Endometrial microvascular endothelial cells (primary cell): ENCODE measurements around the gene DUSP28. TPM values are rescaled to one million over a fixed set of nuclear protein-coding genes. Genes with fewer than 3 reads are reported as not detected.

ENCODE experiments used
- in situ Hi-C: cut with HindIII; loops from 2 replicates; pipeline ENCODE4 v1.10.0; 2017; ENCODE audit warnings: low sequenced_read_pairs, low pct_unique_long_range_greater_than_20kb; ENCODE audit errors: inconsistent ontology term
- total RNA-seq: library from RNA; depleted of rRNA; stranded (reverse); fragments of >200 nt; gene quantifications from one replicate; pipeline ENCODE4 v1.2.3, GENCODE V29; 2015; ENCODE audit errors: inconsistent ontology term

DUSP28 gene
- total RNA-seq, 1 donor from 2014 or later: 2.8 TPM

DNA sequence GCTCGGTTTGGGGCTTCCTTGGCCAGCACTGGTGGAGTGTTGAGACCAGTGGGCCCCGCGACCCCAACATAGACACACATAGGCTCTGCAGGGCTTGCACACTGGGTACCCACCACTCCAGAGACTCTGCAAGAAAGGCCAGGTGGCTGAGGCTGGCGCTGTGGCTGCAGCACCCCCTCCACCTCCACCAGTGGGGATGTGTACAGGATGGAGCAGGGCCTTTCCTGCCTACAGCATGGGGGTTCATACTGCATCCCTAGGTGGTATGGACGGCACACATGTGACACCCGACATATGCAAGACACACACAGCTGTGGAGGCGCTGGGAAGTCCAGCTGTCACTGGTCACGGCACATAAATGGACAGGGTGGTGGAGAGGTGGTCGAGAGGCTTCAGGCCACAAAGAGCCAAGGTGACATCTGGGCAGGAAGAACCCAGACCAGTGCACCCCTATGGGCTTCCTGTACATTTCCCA, 9.4 kb downstream of the DUSP28 start:
- in situ Hi-C loops: no loop called here

DNA sequence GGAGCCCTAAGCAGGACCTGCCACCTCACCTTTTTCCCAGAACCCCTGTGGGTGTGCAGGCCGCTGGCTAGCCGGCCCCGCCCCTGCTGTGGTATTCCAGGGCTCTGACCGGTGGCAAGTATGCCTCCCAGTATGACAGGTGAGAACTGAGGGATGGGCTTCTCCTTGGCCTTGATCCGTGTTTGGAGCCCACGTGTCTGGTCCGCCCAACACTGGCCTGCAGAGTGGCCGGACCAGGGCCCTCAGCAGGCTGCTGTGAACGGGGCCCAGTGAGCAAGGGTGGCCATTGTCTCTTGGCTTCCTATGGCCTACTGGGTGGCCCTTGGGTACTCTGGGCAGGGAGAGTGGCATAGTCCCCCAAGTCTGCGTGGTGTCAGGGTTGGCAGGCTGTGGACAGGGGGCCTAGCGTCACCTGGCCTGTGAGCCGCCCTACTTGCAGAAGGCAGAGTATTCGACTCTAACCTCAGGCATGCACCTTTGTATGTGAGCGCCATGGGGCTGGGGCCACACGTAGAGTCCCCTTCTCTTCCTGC, 9.9 kb downstream of the DUSP28 start:
- in situ Hi-C loops: no loop called here

DNA sequence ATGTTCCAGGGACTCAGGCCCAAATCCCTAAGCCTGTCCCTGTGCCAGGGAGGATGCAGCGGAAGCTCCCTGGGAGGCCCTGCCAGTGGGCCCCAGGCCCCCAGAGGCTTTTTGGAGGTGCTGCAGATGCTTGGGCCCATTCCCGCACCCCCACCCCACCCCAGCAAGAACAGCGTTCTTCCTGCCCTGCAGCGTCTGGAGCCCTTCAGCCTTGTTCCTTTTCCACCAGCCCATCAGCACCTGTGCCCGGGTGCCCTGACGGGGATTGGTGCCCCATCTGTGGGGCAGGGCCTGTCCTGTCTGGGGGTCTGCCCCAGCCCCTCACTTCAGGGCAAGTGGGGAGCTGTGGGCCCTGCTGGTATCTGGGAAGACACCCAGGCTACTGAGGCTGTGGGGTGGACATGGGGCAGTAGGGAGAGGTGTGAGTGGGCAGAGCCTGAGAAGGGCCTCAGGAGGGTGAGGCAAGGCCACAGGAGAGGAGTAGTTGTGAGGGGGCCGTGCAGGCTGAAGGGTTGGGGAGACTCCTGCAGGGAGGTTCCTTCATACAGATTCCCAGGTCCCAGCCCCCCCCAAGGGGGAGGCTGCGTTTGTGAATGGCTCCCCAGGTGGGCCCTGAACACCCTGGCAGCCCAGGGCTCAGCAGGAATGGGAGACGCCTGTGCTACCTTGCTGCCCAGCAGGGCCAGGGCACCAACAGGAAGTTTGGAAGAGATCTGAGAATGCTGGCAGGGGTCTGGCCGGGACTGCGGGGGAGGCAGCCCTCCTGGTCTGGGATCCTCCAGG, 10.6 kb downstream of the DUSP28 start:
- in situ Hi-C loops: no loop called here

DNA sequence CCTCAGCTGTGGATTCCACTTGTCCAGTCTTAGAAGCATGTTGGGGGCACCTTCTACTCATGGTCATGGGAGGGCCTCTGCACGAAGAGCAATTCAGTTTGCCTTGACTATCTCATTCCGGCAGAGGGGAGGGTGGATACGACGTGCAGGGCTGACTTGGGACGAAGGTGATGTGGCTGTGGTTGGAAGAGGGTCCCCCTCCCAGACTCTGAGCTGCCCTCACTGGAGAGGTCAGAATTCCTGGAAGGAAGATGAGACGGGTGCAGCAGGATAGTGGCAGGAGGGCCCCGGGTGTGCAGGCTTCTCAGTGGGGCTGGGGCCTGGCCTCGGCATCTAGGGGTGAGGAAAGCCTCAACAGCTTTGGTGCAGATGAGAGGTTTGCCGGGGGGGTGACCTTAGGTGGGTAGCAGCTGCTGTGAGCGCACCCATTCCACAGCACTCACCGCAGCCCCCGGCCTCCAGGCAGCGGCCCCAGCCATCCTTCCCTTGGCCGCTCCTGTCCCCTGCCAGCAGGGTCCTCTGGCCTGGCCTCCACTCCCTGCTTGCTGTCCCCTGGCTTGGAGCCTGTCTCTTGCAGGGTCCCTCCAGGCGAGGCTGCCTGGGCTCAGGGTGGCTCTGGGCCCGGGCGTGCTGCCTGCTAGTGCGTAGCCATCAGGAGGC, 11.3 kb downstream of the DUSP28 start:
- in situ Hi-C loops: no loop called here

DNA sequence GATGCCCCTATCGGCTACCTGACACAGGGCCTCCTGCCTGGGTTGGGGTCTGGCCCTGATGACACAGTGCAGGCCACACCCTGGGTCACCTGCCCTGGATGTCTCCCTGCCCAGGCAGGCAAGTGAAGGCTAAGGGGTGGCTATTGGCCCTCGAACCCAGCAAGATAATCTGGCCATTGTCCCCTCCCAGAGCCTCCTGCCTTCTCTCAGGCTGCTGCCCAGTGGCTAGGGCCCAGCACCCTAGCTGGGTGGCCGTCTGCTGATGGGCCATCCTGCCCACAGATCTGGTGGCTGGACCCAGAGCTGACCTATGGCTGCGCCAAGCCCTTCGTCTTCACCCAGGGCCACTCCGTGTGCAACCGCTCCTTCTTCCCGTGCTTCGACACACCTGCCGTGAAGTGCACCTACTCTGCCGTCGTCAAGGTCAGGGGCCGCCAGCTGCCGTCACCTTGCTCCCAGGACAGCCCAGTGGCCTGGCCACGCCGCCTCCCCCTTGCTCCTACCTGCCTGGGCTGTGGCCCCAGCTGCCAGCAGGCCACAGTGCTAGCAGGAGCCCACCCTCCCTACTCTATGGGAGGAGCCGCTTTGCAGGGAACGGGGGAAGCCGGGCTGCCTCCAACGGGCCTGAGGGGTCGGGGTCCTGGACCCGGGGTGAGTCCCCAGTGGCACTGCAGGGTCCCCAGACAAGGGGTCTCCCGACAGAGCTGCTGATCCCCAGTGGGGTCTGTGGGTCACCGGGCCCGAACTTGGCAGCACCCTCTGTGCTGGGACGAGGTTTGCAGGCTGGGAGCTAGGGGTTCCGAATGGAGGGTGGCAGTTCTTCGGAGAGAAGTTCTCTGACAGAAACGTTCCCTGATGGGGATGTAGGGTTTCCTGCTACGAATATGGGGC, 12.2 kb downstream of the DUSP28 start:
- in situ Hi-C loops: no loop called here

DNA sequence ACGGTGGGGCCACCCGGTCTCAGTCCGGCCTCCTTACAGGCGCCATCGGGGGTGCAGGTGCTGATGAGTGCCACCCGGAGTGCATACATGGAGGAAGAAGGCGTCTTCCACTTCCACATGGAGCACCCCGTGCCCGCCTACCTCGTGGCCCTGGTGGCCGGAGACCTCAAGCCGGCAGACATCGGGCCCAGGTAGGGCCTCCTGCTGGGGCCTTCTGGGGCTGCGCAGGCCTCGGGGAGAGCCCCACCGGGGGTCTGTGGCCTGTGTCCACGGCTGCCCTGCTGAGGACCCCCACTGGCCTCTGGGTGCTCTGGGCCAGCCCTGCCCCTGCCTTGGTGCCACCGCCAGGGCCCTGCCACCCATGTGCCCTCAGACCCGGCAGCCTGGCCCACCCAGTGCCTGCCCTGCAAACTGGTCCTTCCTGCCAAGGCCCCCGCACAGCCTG, 12.9 kb downstream of the DUSP28 start:
- in situ Hi-C loops: no loop called here

DNA sequence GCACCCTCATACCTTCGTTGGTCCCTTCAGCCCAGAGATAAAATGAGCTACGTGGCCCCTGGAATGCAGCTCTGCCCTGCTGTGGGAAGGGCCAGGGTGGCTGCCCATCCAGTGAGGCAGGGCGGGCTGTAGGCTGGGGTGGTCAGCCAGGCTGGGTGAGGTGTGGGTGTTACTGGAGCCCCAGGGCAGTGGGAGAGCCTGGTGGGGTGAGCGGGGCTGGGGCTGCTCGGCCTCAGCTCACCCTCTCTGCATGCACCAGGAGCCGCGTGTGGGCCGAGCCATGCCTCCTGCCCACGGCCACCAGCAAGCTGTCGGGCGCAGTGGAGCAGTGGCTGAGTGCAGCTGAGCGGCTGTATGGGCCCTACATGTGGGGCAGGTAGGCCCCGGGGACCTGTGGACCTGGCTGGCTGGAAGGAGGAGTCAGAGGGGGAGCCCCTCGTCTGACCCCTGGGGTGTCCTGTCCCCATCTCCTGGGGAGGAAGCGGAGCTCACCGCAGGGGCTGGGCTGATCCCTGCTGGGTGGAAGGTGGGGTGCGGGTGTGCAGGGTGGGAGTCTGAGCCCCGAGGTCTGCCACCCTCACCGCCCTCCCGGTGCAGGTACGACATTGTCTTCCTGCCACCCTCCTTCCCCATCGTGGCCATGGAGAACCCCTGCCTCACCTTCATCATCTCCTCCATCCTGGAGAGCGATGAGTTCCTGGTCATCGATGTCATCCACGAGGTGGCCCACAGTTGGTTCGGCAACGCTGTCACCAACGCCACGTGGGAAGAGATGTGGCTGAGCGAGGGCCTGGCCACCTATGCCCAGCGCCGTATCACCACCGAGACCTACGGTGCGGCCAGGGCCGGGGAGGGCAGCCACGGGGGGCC, 13.6 kb downstream of the DUSP28 start:
- in situ Hi-C loops: no loop called here

DNA sequence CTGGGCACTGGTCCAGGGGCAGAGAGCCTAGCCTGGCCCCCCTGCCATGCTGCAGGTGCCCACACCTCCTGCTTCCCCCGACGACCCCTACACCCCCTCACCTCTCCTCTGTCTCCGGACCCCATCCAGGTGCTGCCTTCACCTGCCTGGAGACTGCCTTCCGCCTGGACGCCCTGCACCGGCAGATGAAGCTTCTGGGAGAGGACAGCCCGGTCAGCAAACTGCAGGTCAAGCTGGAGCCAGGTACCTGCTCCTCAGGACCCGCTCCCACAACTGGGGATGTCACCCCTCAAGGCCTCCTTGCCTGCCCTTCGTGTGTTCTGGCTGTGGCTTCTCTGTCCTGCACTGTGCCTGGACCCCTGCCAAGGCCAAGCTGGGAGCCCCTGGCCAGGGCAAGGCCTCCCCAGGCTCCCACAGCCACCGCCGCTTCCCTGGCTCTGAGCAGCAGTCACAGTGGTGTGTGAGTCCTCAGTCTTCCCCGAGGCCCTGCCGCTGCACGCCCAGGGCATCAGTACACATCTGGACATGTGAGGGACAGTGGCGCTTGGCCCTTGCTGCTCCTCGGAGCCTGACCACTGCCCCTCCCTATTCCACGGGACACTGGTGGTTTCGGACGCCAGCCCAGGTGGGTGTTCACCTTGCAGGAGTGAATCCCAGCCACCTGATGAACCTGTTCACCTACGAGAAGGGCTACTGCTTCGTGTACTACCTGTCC, 14.4 kb downstream of the DUSP28 start:
- in situ Hi-C loops: no loop called here

DNA sequence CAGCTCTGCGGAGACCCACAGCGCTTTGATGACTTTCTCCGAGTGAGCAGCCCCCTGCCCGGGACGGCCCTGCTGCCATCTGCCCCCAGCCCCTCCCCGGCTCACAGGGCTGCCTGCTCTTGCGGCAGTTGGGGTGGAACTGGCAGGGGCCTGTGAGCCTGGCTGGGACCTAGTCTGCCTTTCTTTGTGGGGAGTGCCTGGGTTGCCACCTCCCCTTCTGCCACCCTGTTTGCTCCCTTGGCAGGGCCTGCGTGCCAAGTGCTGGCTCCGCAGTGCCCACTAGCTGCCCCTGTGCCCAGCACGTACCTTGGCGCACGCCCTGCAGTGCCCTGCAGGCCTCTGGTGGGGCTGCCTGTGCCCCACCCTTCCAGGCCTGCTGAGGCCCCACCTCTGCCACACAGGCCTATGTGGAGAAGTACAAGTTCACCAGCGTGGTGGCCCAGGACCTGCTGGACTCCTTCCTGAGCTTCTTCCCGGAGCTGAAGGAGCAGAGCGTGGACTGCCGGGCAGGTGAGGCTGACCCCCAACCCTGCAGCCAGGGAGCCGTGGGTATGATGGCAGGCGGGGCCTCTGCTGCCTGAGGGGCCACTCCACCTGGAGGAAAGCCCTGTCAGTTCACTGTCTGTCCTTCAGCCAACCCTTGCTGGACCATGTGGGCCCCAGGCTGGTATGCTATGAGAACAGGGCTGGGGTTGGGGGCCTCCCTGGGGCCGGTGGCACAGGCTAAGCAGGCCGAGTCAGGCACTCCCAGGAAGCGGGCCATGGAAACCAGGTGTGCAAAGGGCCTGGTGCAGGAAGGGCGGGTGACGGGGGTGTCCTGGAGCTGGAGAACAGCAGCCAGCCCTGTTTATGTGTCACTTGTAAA, 15.2 kb downstream of the DUSP28 start:
- in situ Hi-C loops: no loop called here

DNA sequence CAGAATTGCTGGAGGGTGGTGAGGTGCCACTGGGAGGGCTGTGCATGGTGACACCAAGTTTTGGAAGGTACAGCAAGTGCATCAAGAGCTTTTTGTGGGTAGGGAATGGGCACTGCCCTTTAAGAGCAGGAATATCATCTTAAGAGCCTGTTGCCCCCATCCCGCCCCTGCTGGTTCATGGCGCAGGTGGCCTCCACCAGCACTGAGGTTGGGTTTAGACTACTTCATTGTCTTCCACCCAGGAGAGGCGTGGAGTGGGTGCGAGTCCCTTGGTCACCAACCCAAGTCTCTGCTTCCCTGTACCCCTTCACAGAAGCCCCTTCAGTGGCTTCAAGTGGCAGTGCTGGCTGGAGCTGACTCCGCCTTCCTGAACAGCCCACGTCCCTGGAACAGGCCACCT, 15.9 kb downstream of the DUSP28 start:
- in situ Hi-C loops: no loop called here

DNA sequence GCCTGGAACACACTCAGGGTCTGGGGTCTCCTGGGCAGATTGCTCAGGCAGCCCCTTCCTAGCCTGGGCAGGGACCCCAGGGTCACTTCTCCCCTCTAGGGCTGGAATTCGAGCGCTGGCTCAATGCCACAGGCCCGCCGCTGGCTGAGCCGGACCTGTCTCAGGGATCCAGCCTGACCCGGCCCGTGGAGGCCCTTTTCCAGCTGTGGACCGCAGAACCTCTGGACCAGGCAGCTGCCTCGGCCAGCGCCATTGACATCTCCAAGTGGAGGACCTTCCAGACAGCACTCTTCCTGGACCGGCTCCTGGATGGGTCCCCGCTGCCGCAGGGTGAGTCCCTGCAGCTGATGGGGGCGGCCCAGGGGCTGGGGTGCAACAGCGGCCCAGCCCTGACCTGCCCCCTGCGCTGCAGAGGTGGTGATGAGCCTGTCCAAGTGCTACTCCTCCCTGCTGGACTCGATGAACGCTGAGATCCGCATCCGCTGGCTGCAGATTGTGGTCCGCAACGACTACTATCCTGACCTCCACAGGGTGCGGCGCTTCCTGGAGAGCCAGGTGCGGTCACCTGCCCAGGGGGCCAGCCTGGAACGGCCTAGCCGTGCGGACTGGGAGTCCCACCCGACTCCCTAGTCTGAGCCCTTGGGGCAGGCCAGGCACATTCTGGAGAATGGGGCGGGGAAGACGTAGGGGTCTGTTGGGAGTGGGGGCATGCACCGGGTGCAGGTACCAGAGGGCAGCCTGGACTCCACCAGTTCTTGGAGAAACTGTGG, 16.5 kb downstream of the DUSP28 start:
- in situ Hi-C loops: no loop called here

DNA sequence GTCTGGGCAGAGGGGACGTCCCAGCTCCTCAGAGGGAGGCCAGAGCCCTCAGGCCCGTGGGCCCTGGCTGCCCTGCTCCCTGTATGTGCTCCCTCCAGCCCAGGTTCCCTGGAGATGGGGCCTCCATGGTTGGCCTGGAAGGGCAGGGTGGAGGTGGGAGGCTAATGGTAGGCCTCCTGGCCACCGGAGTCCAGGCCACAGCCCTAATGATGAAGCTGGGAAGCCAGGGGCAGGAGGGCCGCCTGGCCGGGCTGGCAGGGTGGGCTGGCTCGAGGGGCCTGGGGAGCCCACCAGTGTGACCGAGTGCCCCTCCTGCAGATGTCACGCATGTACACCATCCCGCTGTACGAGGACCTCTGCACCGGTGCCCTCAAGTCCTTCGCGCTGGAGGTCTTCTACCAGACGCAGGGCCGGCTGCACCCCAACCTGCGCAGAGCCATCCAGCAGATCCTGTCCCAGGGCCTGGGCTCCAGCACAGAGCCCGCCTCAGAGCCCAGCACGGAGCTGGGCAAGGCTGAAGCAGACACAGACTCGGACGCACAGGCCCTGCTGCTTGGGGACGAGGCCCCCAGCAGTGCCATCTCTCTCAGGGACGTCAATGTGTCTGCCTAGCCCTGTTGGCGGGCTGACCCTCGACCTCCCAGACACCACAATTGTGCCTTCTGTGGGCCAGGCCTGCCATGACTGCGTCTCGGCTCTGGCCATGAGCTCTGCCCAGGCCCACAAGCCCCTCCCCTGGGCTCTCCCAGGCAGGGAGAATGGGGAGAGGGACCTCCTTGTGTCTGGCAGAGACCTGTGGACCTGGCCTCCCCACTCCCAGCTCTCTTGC, 17.3 kb downstream of the DUSP28 start:
- in situ Hi-C loops: no loop called here

DNA sequence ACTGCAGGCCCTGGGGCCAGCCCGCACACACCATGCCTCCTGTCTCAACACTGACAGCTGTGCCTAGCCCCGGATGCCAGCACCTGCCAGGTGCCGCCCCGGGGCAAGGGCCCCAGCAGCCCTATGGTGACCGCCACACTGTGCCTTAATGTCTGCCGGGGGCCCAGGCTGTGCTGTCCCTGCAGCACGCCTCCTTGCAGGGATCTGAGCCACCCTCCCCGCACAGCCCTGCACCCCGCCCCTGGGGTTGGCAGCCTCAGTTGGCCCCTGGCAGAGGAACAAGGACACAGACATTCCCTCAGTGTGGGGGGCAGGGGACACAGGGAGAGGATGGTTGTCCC, 17.9 kb downstream of the DUSP28 start:
- in situ Hi-C loops: no loop called here

DNA sequence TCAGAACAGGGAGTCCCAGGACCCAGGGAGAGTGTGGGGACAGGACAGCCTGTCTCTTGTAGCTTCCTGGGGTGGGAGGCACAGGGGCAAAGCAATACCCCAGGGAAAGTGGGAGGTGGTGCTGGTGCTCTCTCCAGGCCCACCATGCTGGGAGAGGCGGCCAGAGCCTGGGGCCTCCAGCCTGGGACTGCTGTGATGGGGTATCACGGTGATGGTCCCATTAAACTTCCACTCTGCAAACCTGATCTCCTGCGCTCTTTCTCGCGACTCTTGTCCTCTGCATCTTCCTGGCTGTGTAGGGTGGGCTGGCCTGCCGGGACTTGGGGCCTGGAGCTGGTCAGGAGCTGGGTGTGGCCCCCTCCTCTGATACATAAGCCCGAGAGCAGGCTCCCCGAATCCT, 18.3 kb downstream of the DUSP28 start:
- in situ Hi-C loops: no loop called here

DNA sequence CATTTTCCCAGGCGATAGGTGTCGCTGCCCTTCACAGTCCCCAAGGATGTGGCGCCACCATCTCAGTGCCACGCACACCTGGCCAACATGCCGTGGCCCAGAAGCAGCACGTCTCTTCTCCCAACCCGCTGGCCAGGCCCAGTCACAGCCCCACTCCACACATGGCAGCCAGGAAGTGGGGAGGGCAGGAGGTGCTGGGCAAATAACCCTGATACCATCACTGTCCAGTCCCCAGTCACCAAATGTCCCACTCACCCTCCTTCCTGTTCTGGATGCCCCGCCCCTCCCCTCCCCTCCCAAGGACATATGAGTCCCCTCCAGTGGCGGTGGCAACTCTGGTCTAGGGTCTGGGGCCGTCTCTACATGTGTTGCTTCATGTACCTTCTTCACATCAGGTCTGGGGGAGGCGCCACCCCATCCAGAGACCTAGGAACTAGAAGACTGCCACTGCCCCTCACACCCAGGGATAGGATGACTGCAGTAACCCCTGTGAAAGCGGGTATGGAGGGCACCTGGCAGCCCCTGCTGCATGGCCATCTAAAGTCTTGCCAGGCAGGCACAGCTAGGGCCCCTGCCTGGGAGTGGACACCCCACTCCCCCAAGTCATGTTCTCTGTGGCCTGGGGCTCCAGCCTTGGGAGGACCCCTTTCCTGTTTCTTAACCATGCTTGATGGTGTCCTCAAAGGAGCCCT, 19.1 kb downstream of the DUSP28 start:
- in situ Hi-C loops: no loop called here
